H1 (cell line): ENCODE results near the gene MRPS14.

Experiments
- CEBPB ChIP-seq: IDR thresholded peaks from 2 replicates; pipeline ENCODE4 v1.6.1; 2012; ENCODE audit warnings: low read depth, low read length
- CHD2 ChIP-seq: IDR thresholded peaks from 2 replicates; pipeline ENCODE4 v1.6.1; 2012; ENCODE audit warnings: low read length, improper control_type of control experiment
- CTCF ChIP-seq, 3 experiments: IDR thresholded peaks; 1 replicate in 2 of 3; 2 replicates in 1 of 3; pipeline versions ENCODE4 v1.5.1 to v1.6.1; 2011; ENCODE audit warnings: low read length in 3 of 3, mild to moderate bottlenecking in 3 of 3, inconsistent platforms in 2 of 3, low read depth in 1 of 3, moderate library complexity in 1 of 3; ENCODE audit not compliant: insufficient read depth in 1 of 3; ENCODE audit errors: control extremely low read depth in 1 of 3
- EZH2 ChIP-seq: fragments of 200-600 bp; sonication (generic); IDR thresholded peaks from 2 replicates; pipeline ENCODE4 v1.7.1; 2012; ENCODE audit warnings: low read depth, mild to moderate bottlenecking, moderate library complexity, low read length, inconsistent platforms; ENCODE audit not compliant: severe bottlenecking
- GABPA ChIP-seq: IDR thresholded peaks from 2 replicates; pipeline ENCODE4 v1.6.1; 2011; ENCODE audit warnings: mild to moderate bottlenecking, low read length, moderate library complexity, borderline replicate concordance; ENCODE audit not compliant: insufficient read depth
- JUND ChIP-seq: IDR thresholded peaks from 2 replicates; pipeline ENCODE4 v1.6.1; 2011; ENCODE audit warnings: mild to moderate bottlenecking, improper control_type of control experiment, low read length
- MAX ChIP-seq: IDR thresholded peaks from 2 replicates; pipeline ENCODE4 v1.6.1; 2012; ENCODE audit warnings: inconsistent platforms
- POLR2A ChIP-seq, 2 experiments: IDR thresholded peaks; 1 replicate in 1 of 2; 2 replicates in 1 of 2; pipeline ENCODE4 v1.6.1; 2011; ENCODE audit warnings: low read depth in 2 of 2, low read length in 2 of 2, mild to moderate bottlenecking in 2 of 2; ENCODE audit errors: control extremely low read depth in 1 of 2
- RAD21 ChIP-seq, 2 experiments: IDR thresholded peaks in 1 of 2; conservative IDR thresholded peaks in 1 of 2; 2 replicates each; pipeline ENCODE4 v1.6.1; 2011; ENCODE audit warnings: low read depth in 2 of 2, low read length in 2 of 2, improper control_type of control experiment in 1 of 2, inconsistent platforms in 1 of 2, mild to moderate bottlenecking in 1 of 2, moderate library complexity in 1 of 2
- SAP30 ChIP-seq: fragments of 300-600 bp; sonication (generic); IDR thresholded peaks from 2 replicates; pipeline ENCODE4 v1.7.1; 2012; ENCODE audit warnings: low read length, moderate library complexity, mild to moderate bottlenecking, inconsistent platforms; ENCODE audit not compliant: insufficient read depth, insufficient replicate concordance

- TF ChIP-seq CTCF (IDR thresholded peaks at IDR 0.05; ENCODE audit: control extremely low read depth in 1 of 3, insufficient read depth in 1 of 3, low read depth in 1 of 3, low read length in 3 of 3) (peak in 2 of 3 experiments; percentile 18 to 47; a peak in 2 of 4 replicates), POLR2A (IDR thresholded peaks at IDR 0.05; ENCODE audit: control extremely low read depth in 1 of 2, low read depth in 2 of 2, low read length in 2 of 2) (no peak), MAX (no peak), JUND (no peak), CEBPB (no peak), EZH2 (no peak), RAD21 (IDR thresholded peaks at IDR 0.05 in 1 of 2, conservative IDR thresholded peaks at IDR 0.05 in 1 of 2; ENCODE audit: low read depth in 2 of 2, low read length in 2 of 2) (peak in 1 of 2 experiments; percentile 34; a peak in 2 of 4 replicates), SAP30 (no peak), GABPA (no peak), CHD2 (no peak)
Observed at GRCh38 chr1:174982971-174983689, 40.1 kb downstream of the MRPS14 start.
